HCT116 (cell line): ENCODE measurements around the gene ECE1.

Experiments used
- CTCF ChIP-seq, 3 experiments: fragments of 200-600 bp in 1 of 3; sonication (generic) in 1 of 3; IDR thresholded peaks in 2 of 3; conservative IDR thresholded peaks in 1 of 3; 2 replicates each; pipeline ENCODE4 v1.5.1; 2012 to 2017; ENCODE audit warnings: low read depth in 2 of 3, low read length in 2 of 3, antibody characterized with exemption in 1 of 3, borderline replicate concordance in 1 of 3, control low read depth in 1 of 3, mild to moderate bottlenecking in 1 of 3, mixed read lengths in 1 of 3, mixed run types in 1 of 3, moderate library complexity in 1 of 3; ENCODE audit not compliant: insufficient read depth in 1 of 3
- POLR2A ChIP-seq: IDR thresholded peaks from 2 replicates; pipeline ENCODE4 v1.7.0; 2011; ENCODE audit warnings: borderline replicate concordance; ENCODE audit not compliant: insufficient read depth, insufficient read length; ENCODE audit errors: extremely low read depth
- POLR2AphosphoS5 ChIP-seq: IDR thresholded peaks from 2 replicates; pipeline ENCODE4 v1.6.1; 2011; ENCODE audit warnings: mild to moderate bottlenecking, low read depth, low read length, moderate library complexity
- RAD21 ChIP-seq: IDR thresholded peaks from 2 replicates; pipeline ENCODE4 v1.6.1; 2012; ENCODE audit warnings: low read depth, mild to moderate bottlenecking
- REST ChIP-seq: IDR thresholded peaks from 2 replicates; pipeline ENCODE4 v1.6.1; 2012; ENCODE audit warnings: low read depth
- YY1 ChIP-seq: IDR thresholded peaks from 2 replicates; pipeline ENCODE4 v1.6.1; 2011; ENCODE audit warnings: low read length, low read depth, moderate library complexity, mild to moderate bottlenecking; ENCODE audit not compliant: insufficient replicate concordance; ENCODE audit errors: extremely low read depth
- ZFX ChIP-seq: fragments of 450-650 bp; IDR thresholded peaks from 2 replicates; pipeline ENCODE4 v1.6.1; 2017
- ZNF274 ChIP-seq: fragments of 200-500 bp; sonication (Bioruptor generic); IDR thresholded peaks from 2 replicates; pipeline ENCODE4 v1.6.1; 2014; ENCODE audit warnings: mild to moderate bottlenecking, low read depth, low read length, inconsistent platforms
- TF ChIP-seq, protein P1 (sequence below): IDR thresholded peaks from 2 replicates; pipeline ENCODE4 v1.6.1; 2012
- TF ChIP-seq, protein P2 (sequence below): IDR thresholded peaks from 2 replicates; pipeline ENCODE4 v1.6.1; 2012

DNA sequence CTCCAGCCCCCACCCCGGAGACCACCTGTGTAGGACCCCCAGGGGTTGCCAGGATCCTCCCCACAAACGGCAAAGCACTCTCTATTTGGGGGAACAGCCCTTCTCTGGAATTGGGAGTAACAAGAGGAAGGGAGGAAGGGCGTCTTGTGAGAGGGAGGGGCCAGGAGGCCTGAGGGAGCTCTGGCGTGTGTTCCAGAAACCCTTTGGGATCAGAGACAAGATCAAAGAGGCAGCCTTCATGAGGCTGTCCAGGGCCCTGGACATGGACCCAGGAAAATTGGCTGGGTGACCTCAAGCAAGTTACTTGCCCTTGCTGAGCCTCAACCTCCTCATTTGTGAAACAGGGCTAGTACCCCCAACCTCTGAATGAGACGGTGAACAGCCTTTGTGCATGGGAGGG, 18.1 kb upstream of the ECE1 start:
- TF ChIP-seq ZFX (no peak), CTCF (IDR thresholded peaks at IDR 0.05 in 2 of 3, conservative IDR thresholded peaks at IDR 0.05 in 1 of 3; ENCODE audit: borderline replicate concordance in 1 of 3, insufficient read depth in 1 of 3, low read depth in 2 of 3, low read length in 2 of 3) (no peak), REST (no peak), POLR2AphosphoS5 (no peak), POLR2A (no peak), ZNF274 (no peak), YY1 (no peak), RAD21 (no peak)
- TF ChIP-seq, protein P1, sequence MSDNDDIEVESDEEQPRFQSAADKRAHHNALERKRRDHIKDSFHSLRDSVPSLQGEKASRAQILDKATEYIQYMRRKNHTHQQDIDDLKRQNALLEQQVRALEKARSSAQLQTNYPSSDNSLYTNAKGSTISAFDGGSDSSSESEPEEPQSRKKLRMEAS: no peak
- TF ChIP-seq, protein P2, sequence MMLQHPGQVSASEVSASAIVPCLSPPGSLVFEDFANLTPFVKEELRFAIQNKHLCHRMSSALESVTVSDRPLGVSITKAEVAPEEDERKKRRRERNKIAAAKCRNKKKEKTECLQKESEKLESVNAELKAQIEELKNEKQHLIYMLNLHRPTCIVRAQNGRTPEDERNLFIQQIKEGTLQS: no peak
